GM12801 (cell line): ENCODE measurements around the gene BHLHE40.
A peak's percentile ranks its signal among the peaks of the same experiment; 100 is the strongest.

Source experiments
- CTCF ChIP-seq: IDR thresholded peaks from one replicate; pipeline ENCODE4 v1.5.1; 2011; ENCODE audit warnings: control low read depth; ENCODE audit not compliant: insufficient read length; ENCODE audit errors: extremely low read depth

The BHLHE40 gene

GRCh38 chr3:4978204-4978965, 852 bp upstream of the BHLHE40 start:
- no peak for TF ChIP-seq CTCF

GRCh38 chr3:4978966-4979427, 240 bp upstream of the BHLHE40 start:
- no peak for TF ChIP-seq CTCF

- peak; percentile 2 for TF ChIP-seq CTCF
Measured at GRCh38 chr3:4980229-4981203, 1.3 kb downstream of the BHLHE40 start.

- no peak for TF ChIP-seq CTCF
Measured at GRCh38 chr3:4981294-4981664, 2.0 kb downstream of the BHLHE40 start.

GRCh38 chr3:4981665-4982494, 2.6 kb downstream of the BHLHE40 start:
- TF ChIP-seq CTCF = no peak

- TF ChIP-seq CTCF = no peak
Measured at GRCh38 chr3:4982773-4983738, 3.8 kb downstream of the BHLHE40 start.
